Left hindlimb (tissue), 1 donor: Measurements from ENCODE around the gene CDAN1.
"Not testable (repeated sequence)": the region's sequence is repeated elsewhere in the genome, so short reads cannot be mapped to it uniquely, and the experiment has no call there.

Experiments used
- DNase-seq: peaks from one replicate; pipeline ENCODE4 v3.0.0-alpha.2; 2018

CDAN1 gene

GRCh38 chr15:42707068-42707467 lies 29.9 kb downstream of the CDAN1 start:
- DNase-seq, result no peak

DNA sequence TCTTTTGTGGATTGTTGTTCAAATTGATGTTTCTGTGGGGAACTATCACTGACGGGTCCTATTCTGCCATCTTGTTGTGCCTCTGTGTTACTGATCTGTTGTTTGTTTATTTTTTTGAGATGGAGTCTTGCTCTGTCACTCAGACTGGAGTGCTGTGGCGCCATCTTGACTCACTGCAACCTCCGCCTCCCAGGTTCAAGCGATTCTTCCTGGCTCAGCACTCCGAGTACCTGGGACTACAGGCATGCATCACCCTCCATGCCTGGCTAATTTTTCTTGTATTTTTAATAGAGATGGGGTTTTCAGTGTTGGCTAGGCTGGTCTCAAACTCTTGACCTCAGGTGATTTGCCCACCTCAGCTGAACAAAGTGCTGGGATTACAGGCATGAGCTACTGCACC lies 31.6 kb downstream of the CDAN1 start:
- DNase-seq, result no peak

GRCh38 chr15:42704492-42704926 lies 32.4 kb downstream of the CDAN1 start:
- DNase-seq, result no peak

DNA sequence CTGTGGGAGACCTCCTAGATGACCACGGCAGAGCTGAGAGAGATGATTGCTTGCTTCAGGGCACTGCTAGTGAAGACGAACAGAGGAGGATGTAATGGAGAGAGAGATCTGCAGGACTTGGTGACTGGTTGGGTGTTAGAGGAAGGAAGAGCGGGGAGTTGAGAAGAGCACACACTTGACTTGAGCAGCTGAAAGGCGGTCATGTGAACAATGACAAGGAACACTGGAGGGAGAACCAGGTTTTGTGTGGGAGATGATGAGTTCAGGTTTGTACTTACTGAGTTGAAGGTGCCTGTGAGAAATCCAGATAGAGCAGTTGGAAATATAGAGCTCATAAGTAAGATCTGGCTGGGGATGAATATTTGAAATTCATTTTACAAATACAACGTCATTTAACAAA lies 40.3 kb downstream of the CDAN1 start:
- no peak for DNase-seq

GRCh38 chr15:42695527-42696071 lies 41.3 kb downstream of the CDAN1 start:
- DNase-seq, result no peak

GRCh38 chr15:42694398-42694797 lies 42.5 kb downstream of the CDAN1 start:
- no peak for DNase-seq

DNA sequence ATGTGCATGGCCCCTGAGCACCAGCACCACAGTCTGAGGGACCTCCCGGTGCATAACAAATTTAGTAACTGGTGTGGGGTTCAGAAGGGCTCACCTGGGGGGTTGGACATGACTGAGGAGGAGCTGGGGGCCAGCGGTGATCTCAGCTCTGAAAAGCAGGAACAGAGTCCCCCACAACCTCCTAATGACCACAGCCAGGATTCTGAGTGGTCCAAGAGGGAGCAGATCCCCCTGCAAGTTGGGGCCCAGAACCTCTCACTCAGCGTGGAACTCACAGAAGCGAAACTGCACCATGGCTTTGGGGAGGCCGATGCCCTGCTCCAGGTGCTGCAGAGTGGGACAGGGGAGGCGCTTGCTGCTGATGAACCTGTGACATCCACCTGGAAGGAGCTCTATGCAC lies 43.0 kb downstream of the CDAN1 start:
- no peak for DNase-seq

GRCh38 chr15:42693496-42693895 lies 43.4 kb downstream of the CDAN1 start:
- DNase-seq, result no peak

- no peak for DNase-seq
Observed at GRCh38 chr15:42692997-42693396, 43.9 kb downstream of the CDAN1 start.

DNA sequence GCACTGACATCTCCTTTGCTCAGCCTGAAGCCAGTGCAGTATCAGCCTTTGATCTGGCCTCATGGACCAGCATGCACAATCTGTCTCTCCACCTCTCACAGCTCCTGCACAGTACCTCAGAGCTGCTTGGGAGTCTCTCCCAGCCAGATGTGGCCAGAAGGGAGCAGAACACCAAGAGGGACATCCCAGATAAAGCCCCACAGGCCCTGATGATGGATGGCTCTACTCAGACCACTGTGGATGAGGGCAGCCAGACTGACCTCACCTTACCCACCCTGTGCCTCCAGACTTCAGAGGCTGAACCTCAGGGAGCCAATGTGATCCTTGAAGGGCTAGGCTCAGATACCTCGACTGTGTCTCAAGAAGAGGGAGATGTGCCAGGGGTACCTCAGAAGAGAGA lies 44.4 kb downstream of the CDAN1 start:
- DNase-seq, result no peak

DNA sequence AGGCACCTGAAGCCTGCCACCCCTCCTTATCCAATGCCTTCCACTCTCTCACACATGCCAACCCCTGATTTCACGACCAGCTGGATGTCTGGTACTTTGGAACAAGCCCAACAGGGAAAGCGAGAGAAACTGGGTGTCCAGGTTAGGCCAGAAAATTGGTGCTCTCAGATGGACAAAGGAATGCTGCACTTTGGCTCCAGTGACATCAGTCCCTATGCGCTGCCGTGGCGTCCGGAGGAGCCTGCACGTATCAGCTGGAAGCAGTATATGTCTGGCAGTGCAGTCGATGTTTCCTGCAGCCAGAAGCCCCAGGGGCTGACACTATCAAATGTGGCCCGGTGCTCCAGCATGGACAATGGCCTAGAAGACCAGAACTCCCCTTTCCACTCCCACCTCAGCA lies 45.2 kb downstream of the CDAN1 start:
- no peak for DNase-seq

DNA sequence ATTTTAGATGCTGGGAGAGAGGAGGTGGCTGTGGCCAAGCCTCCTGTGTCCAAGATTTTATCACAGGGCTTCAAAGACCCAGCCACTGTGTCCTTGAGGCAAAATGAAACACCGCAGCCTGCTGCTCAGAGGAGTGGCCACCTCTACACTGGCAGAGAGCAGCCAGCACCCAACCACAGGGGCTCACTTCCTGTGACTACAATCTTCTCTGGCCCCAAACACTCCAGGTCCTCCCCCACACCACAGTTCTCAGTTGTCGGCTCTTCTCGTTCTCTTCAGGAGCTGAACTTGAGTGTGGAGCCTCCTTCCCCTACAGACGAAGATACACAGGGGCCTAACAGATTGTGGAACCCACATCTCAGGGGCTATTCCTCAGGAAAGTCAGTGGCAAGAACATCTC lies 45.6 kb downstream of the CDAN1 start:
- no peak for DNase-seq

GRCh38 chr15:42688301-42688700 lies 48.6 kb downstream of the CDAN1 start:
- DNase-seq, result no peak

DNA sequence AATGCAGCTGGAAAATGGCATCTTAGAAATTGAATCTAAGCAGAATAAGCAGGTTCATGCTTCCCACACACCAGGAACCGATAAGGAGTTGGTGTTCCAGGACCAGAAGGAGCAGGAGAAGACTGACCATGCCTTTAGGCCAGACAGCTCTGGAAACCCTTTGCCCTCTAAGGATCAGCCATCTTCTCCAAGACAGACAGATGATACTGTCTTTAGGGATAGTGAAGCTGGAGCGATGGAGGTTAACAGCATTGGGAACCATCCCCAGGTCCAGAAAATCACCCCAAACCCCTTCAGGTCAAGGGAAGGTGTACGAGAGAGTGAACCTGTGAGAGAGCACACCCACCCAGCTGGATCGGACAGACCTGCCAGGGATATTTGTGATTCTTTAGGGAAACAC lies 49.2 kb downstream of the CDAN1 start:
- DNase-seq, result no peak

- DNase-seq, result no peak
Observed at GRCh38 chr15:42686281-42686680, 50.6 kb downstream of the CDAN1 start.

DNA sequence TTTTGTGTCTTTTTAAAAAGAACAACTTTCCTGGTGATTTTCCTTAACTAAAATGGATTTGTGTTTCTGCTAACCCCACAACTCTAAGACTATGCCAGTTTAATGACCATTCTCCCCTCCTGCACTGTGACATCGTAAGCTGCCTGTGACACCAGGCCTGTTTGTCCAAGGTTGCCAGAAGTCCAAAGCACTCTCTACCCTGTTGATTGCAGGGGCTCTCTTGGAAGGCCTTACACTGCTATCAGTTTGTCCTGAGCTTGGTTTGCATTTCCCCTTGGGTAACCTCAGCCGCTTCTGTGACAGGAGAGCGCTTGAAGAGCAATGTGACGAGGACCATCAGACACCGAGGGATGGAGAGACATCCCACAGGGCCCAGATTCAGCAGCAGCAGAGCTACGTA lies 55.8 kb downstream of the CDAN1 start:
- no peak for DNase-seq

DNA sequence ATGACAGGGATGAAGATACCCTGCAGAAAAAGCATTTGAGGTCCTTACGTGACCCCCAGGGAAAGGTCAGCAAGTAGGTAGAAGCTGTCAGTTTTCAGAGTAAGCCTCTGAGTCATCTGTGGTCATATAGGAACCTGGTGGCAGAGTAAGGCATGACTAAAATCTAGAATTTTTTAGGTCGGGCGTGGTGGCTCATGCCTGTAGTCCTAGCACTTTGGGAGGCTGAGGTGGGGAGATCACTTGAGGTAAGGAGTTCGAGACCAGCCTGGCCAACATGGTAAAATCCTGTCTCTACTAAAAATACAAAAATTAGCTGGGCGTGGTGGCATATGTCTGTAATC lies 56.8 kb downstream of the CDAN1 start:
- DNase-seq, result not testable (repeated sequence)

DNA sequence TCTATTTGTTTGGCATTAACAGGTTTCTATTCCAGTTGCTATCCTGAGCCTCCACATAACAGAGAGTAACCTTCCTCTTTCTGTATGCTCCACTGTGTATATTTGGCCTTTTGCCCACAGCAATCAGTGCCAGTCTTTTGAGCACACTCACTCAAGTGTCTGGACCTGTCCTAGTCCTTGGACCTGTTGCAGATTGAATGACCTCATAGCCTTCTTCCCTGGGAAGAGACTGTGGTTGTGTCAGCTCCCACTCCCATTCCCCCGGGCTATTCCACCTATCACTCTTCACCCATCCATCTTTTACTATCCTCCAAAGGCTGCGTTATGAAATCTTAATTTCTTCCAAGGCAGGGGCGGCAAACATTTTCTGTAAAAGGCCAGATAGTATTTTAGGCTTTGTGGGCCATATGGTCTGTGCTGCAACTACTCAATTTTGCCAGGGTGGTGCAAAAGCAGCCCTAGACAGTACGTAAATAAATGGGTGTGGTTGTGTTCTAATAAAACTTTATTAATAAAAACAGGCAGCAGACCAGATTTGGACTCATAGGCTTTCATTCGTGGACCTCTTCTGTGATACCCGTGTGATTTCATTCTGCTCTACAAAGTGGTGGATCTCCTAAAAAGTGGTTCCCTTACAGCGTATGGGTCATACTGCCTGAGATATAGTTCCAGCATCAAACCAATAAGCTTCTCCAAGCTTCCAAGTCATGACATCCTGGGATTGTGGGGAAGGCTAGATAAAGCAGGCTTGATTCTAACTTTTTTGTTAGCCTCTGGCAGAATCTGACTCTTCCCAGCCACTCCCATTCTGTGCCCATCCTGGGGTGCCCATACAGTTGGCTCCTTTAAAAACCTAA lies 57.4 kb downstream of the CDAN1 start:
- no peak for DNase-seq

DNA sequence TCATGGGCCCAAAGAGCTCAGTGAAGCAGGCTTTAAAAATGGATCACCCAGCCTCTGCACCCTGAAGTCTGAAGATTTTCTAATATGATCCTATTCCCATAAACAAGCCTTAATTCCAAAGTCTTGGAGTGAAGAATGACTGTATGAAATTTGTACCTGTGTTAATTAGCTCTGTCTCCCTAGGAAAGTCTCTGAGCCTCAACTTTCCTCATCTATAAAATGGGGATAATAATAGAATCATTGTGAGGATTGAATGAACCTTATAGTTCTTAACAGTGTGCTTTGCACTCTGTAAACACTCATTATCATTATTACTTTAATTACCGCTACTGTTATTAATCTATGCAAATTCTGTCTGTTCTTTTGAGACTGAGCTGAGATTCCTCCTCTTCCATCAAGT lies 61.9 kb downstream of the CDAN1 start:
- no peak for DNase-seq

GRCh38 chr15:42674472-42674871 lies 62.5 kb downstream of the CDAN1 start:
- DNase-seq, result no peak
